ENCODE results near the gene CALML3. TPM values are rescaled to one million over a fixed set of nuclear protein-coding genes. Genes with fewer than 3 reads are reported as not detected.
"Not testable (repeated sequence)": the region's sequence is repeated elsewhere in the genome, so short reads cannot be mapped to it uniquely, and the experiment has no call there.

The CALML3 gene
- polyA plus RNA-seq: not detected in 2 replicates
- polyA minus RNA-seq: not detected in 2 replicates

GRCh38 chr10:5524641-5525560, at the start of gene CALML3:
CALML3 (plus strand) TSS chr10:5524961; CDS start chr10:5525086, 125 bp downstream.
- H3K9me2 ChIP-seq (ENCODE audit: insufficient read depth, low read length): no peaks in the 10 kb centered on the region
- no peak within 1 kb of the TSS for H3K27ac ChIP-seq (ENCODE audit: low read length)
- no peak within 1 kb of the TSS for H3K4me2 ChIP-seq (ENCODE audit: low read length)
- H3K9me3 ChIP-seq (ENCODE audit: low read length): no peaks in the 10 kb centered on the region
- H2AFZ ChIP-seq (ENCODE audit: low read depth, low read length): no peak within 1 kb of the TSS
- TF ChIP-seq TAF1 (IDR thresholded peaks at IDR 0.05; ENCODE audit: low read depth) (no peak), SMC3 (conservative IDR thresholded peaks at IDR 0.05; ENCODE audit: poor library complexity) (no peak), EP300 (conservative IDR thresholded peaks at IDR 0.05; ENCODE audit: poor library complexity, severe bottlenecking) (no peak), EZH2 (IDR thresholded peaks at IDR 0.05; ENCODE audit: borderline replicate concordance, insufficient read depth, low read length, poor library complexity, severe bottlenecking) (no peak)
- H3K27me3 ChIP-seq (ENCODE audit: insufficient read depth, low read depth, low read length): no peaks in the 10 kb centered on the region
- H3K36me3 ChIP-seq (ENCODE audit: insufficient read depth, low read length): no peaks in the 10 kb centered on the region
- H3K4me3 ChIP-seq (ENCODE audit: low read length): no peak within 1 kb of the TSS
- H3K79me2 ChIP-seq (replicated peaks; ENCODE audit: insufficient read depth, low read length): no peaks in the 10 kb centered on the region
- no peak within 1 kb of the TSS for H3K9ac ChIP-seq (ENCODE audit: low read length)
- no peaks in the 10 kb centered on the region for H4K20me1 ChIP-seq (ENCODE audit: insufficient read depth)
- H3F3A ChIP-seq (ENCODE audit: insufficient read depth, low read length, poor library complexity, severe bottlenecking): no peaks in the 10 kb centered on the region

DNA sequence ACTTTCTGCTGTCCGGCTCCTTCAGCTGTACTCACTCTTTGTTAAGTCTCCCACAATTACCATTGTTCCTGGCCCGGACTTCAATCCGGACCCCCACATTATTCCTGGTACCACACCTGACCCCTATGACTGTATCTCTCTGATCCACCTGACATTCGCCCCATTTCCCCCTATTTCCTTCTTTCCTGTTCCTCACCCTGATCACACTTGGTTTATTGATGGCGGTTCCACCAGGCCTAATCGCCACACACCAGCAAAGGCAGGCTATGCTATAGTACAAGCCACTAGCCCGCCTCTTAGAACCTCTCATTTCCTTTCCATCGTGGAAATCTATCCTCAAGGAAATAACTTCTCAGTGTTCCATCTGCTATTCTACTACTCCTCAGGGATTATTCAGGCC, 49.7 kb upstream of the CALML3 start:
- H3K9me2 ChIP-seq (ENCODE audit: insufficient read depth, low read length); H3K27me3 ChIP-seq (ENCODE audit: insufficient read depth, low read depth, low read length); H3K79me2 ChIP-seq (replicated peaks; ENCODE audit: insufficient read depth, low read length); H3K9me3 ChIP-seq (ENCODE audit: low read length); H3K27ac ChIP-seq (ENCODE audit: low read length); H2AFZ ChIP-seq (ENCODE audit: low read depth, low read length); H3K36me3 ChIP-seq (ENCODE audit: insufficient read depth, low read length); H3K9ac ChIP-seq (ENCODE audit: low read length); H3K4me3 ChIP-seq (ENCODE audit: low read length); H4K20me1 ChIP-seq (ENCODE audit: insufficient read depth); H3F3A ChIP-seq (ENCODE audit: insufficient read depth, low read length, poor library complexity, severe bottlenecking); H3K4me2 ChIP-seq (ENCODE audit: low read length): not testable (repeated sequence)

DNA sequence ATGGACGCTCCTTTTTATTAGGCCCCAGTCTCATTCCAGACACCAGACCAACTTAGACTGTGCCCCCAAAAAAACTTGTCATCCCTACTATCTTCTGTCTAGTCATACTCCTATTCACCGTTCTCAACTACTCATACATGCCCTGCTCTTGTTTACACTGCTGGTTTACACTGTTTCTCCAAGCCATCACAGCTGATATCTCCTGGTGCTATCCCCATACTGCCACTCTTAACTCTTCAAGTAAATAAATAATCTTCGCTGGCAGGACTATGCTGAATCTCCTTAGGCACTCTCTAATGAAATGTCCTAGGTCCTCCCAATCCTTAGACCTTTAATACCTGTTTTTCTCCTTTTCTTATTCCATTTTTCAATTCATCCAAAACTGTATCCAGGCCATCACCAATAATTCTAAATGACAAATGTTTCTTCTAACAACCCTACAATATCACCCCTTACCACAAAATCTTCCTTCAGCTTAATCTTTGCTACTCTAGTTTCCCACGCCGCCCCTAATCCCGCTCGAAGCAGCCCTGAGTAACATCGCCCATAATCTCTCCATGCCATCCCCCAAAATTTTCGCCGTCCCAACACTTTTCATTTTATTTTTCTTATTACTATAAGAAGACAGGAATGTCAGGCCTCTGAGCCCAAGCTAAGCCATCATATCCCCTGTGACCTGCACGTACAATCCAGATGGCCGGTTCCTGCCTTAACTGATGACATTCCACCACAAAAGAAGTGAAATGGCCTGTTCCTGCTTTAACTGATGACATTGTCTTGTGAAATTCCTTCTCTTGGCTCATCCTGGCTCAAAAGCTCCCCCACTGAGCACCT, 48.6 kb upstream of the CALML3 start:
- not testable (repeated sequence) for H4K20me1 ChIP-seq (ENCODE audit: insufficient read depth); H3K79me2 ChIP-seq (replicated peaks; ENCODE audit: insufficient read depth, low read length); H3K9me3 ChIP-seq (ENCODE audit: low read length); H3K36me3 ChIP-seq (ENCODE audit: insufficient read depth, low read length); H3K9me2 ChIP-seq (ENCODE audit: insufficient read depth, low read length); H3K9ac ChIP-seq (ENCODE audit: low read length); H3K27me3 ChIP-seq (ENCODE audit: insufficient read depth, low read depth, low read length); H3K4me3 ChIP-seq (ENCODE audit: low read length); H3K27ac ChIP-seq (ENCODE audit: low read length); H3F3A ChIP-seq (ENCODE audit: insufficient read depth, low read length, poor library complexity, severe bottlenecking); H2AFZ ChIP-seq (ENCODE audit: low read depth, low read length); H3K4me2 ChIP-seq (ENCODE audit: low read length)

DNA sequence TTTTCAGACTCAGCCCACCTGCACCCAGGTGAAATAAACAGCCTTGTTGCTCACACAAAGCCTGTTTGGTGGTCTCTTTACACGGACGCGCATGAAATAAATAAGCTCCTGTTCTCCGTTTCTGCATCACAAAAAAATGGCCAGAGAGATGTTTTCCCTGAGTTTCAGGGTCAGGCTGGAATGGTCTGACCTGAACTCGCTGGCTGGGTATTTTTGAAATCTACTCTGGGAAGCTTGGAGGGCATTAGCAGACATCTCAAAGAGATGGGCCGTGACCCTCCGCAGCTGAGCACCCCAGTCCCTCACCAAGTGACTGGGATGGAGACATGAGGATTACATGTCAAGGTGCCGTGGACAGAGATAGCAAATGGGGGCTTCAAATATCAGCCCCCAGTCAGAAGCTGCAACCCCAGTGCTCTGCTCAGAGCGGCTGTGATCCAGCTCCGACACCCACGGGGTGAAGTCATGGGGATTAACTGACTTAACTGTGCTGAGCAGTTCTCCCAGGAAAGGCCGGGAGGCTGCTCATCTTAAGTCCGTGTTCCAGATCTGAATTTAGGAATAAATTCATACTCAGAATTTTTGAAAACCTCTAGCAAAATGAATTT, 47.7 kb upstream of the CALML3 start:
- Histone ChIP-seq H3K9ac (ENCODE audit: low read length) (no peak overlapping the region), H2AFZ (ENCODE audit: low read depth, low read length) (no peak overlapping the region), H3K79me2 (replicated peaks; ENCODE audit: insufficient read depth, low read length) (no peaks in the 10 kb centered on the region), H3K4me3 (ENCODE audit: low read length) (no peak overlapping the region), H3K9me2 (ENCODE audit: insufficient read depth, low read length) (no peaks in the 10 kb centered on the region), H4K20me1 (ENCODE audit: insufficient read depth) (no peaks in the 10 kb centered on the region), H3K36me3 (ENCODE audit: insufficient read depth, low read length) (no peaks in the 10 kb centered on the region), H3K27ac (ENCODE audit: low read length) (no peak overlapping the region), H3F3A (ENCODE audit: insufficient read depth, low read length, poor library complexity, severe bottlenecking) (no peaks in the 10 kb centered on the region), H3K9me3 (ENCODE audit: low read length) (no peaks in the 10 kb centered on the region), H3K27me3 (ENCODE audit: insufficient read depth, low read depth, low read length) (no peaks in the 10 kb centered on the region), H3K4me2 (ENCODE audit: low read length) (no peak overlapping the region)
- no peak for TF ChIP-seq POLR2AphosphoS5 (IDR thresholded peaks at IDR 0.05)
- TF ChIP-seq, protein P1, sequence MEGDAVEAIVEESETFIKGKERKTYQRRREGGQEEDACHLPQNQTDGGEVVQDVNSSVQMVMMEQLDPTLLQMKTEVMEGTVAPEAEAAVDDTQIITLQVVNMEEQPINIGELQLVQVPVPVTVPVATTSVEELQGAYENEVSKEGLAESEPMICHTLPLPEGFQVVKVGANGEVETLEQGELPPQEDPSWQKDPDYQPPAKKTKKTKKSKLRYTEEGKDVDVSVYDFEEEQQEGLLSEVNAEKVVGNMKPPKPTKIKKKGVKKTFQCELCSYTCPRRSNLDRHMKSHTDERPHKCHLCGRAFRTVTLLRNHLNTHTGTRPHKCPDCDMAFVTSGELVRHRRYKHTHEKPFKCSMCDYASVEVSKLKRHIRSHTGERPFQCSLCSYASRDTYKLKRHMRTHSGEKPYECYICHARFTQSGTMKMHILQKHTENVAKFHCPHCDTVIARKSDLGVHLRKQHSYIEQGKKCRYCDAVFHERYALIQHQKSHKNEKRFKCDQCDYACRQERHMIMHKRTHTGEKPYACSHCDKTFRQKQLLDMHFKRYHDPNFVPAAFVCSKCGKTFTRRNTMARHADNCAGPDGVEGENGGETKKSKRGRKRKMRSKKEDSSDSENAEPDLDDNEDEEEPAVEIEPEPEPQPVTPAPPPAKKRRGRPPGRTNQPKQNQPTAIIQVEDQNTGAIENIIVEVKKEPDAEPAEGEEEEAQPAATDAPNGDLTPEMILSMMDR (IDR thresholded peaks at IDR 0.05; ENCODE audit: poor library complexity, severe bottlenecking): no peak
- no peak for TF ChIP-seq EZH2 (IDR thresholded peaks at IDR 0.05; ENCODE audit: borderline replicate concordance, insufficient read depth, low read length, poor library complexity, severe bottlenecking)
- TF ChIP-seq RAD21 (conservative IDR thresholded peaks at IDR 0.05): no peak
- TF ChIP-seq EP300 (conservative IDR thresholded peaks at IDR 0.05; ENCODE audit: poor library complexity, severe bottlenecking): no peak

All from neural cell (in vitro differentiated cells).